GM21723 (cell line): ENCODE results near the gene GRK2.
A peak's percentile ranks its signal among the peaks of the same experiment; 100 is the strongest.
"Not testable (repeated sequence)": the region's sequence is repeated elsewhere in the genome, so short reads cannot be mapped to it uniquely, and the experiment has no call there.

Experiments
- ATAC-seq: cut with Tn5 transposase; IDR thresholded peaks from one replicate; pipeline ENCODE4 v1.9.1; 2021; ENCODE audit warnings: mild to moderate bottlenecking, moderate library complexity; ENCODE audit not compliant: unreplicated experiment

GRK2 gene

GRCh38 chr11:67310246-67311050 is 44.2 kb downstream of the GRK2 start:
- ATAC-seq = no peak

GRCh38 chr11:67311051-67311555 is 44.8 kb downstream of the GRK2 start:
- no peak for ATAC-seq

- no peak for ATAC-seq
Observed at GRCh38 chr11:67311556-67312082, 45.3 kb downstream of the GRK2 start.

GRCh38 chr11:67312187-67313021 is 46.1 kb downstream of the GRK2 start:
- ATAC-seq = no peak

GRCh38 chr11:67313125-67313890 is 47.0 kb downstream of the GRK2 start:
- no peak for ATAC-seq

- ATAC-seq = no peak
Observed at GRCh38 chr11:67314218-67314617, 47.9 kb downstream of the GRK2 start.

GRCh38 chr11:67315325-67315909 is 49.1 kb downstream of the GRK2 start:
- ATAC-seq = no peak

GRCh38 chr11:67316882-67317204 is 50.6 kb downstream of the GRK2 start:
- ATAC-seq = no peak

GRCh38 chr11:67317205-67317887 is 51.1 kb downstream of the GRK2 start:
- ATAC-seq = peak; percentile 77

- peak; percentile 24 for ATAC-seq
Observed at GRCh38 chr11:67317888-67318555, 51.7 kb downstream of the GRK2 start.

- not testable (repeated sequence) for ATAC-seq
Observed at GRCh38 chr11:67318876-67319275, 52.6 kb downstream of the GRK2 start.

GRCh38 chr11:67320011-67320410 is 53.7 kb downstream of the GRK2 start:
- ATAC-seq = no peak

GRCh38 chr11:67320691-67321090 is 54.4 kb downstream of the GRK2 start:
- no peak for ATAC-seq

GRCh38 chr11:67321313-67321871 is 55.1 kb downstream of the GRK2 start:
- ATAC-seq = no peak

GRCh38 chr11:67322049-67322448 is 55.8 kb downstream of the GRK2 start:
- no peak for ATAC-seq

GRCh38 chr11:67323526-67323925 is 57.3 kb downstream of the GRK2 start:
- no peak for ATAC-seq

- ATAC-seq = no peak
Observed at GRCh38 chr11:67332081-67332691, 65.9 kb downstream of the GRK2 start.
